IMR-90 (cell line): Measurements from ENCODE around the gene MEIKIN. TPM values are rescaled to one million over a fixed set of nuclear protein-coding genes. Genes with fewer than 3 reads are reported as not detected.

ENCODE experiments used
- ATAC-seq: fragments of 200-7000 bp; cut with Tn5 transposase; 2 replicates; pipeline ENCODE4 v1.9.1; 2020; ENCODE audit warnings: low read depth, mild to moderate bottlenecking, moderate library complexity
- BruUV-seq: library from RNA; stranded (reverse); fragments of 400-500 nt; replicated peaks from 2 replicates; lab custom pipeline; 2021; lab: Mats Ljungman, UMichigan
- CTCF ChIA-PET: fragments of 300-600 bp; formaldehyde crosslinking; extraction: SDS; loops from one replicate; lab custom pipeline; 2021; ENCODE audit warnings: antibody characterized with exemption; lab: Yijun Ruan, JAX
- POLR2A ChIA-PET: fragments of 300-600 bp; sonication (Branson Sonifier 250); formaldehyde crosslinking; loops from one replicate; lab custom pipeline; 2022; ENCODE audit warnings: antibody characterized with exemption; ENCODE audit not compliant: unreplicated experiment; lab: Charles Lee
- DNase-seq: peaks from one replicate; pipeline ENCODE4 v3.0.0; 2013
- H2AFZ ChIP-seq: replicated peaks from 2 replicates; pipeline ENCODE3; 2013; ENCODE audit warnings: low read length, mild to moderate bottlenecking; ENCODE audit not compliant: poor library complexity
- H2AK5ac ChIP-seq: 2 replicates; pipeline ENCODE4 v1.6.1; 2013; ENCODE audit warnings: low read depth, low read length, inconsistent platforms
- H2AK9ac ChIP-seq: replicated peaks from 2 replicates; pipeline ENCODE3; 2013; ENCODE audit warnings: mild to moderate bottlenecking, low read depth, low read length, moderate library complexity; ENCODE audit not compliant: poor library complexity
- H2BK120ac ChIP-seq: 2 replicates; pipeline ENCODE4 v1.6.1; 2013; ENCODE audit warnings: low read depth, low read length, inconsistent platforms
- H2BK15ac ChIP-seq: 3 replicates; pipeline ENCODE4 v1.6.1; 2013; ENCODE audit warnings: low read depth, low read length, inconsistent platforms
- H2BK20ac ChIP-seq: 2 replicates; pipeline ENCODE4 v1.6.1; 2013; ENCODE audit warnings: low read depth, mild to moderate bottlenecking, inconsistent platforms, low read length, moderate library complexity
- H2BK5ac ChIP-seq: 2 replicates; pipeline ENCODE4 v1.6.1; 2013; ENCODE audit warnings: mild to moderate bottlenecking, low read depth, low read length, inconsistent platforms; ENCODE audit not compliant: poor library complexity, severe bottlenecking
- H3K14ac ChIP-seq: replicated peaks from 2 replicates; pipeline ENCODE4 v1.6.1; 2013; ENCODE audit warnings: low read depth, low read length, inconsistent platforms
- H3K18ac ChIP-seq: 2 replicates; pipeline ENCODE4 v1.6.1; 2013; ENCODE audit warnings: low read depth, low read length, control low read depth
- H3K23ac ChIP-seq: 2 replicates; pipeline ENCODE4 v1.6.1; 2013; ENCODE audit warnings: low read depth, low read length, inconsistent platforms
- H3K27ac ChIP-seq: 2 replicates; pipeline ENCODE4 v1.5.1; 2013; ENCODE audit warnings: mild to moderate bottlenecking, control low read depth, low read length; ENCODE audit not compliant: insufficient read depth
- H3K27me3 ChIP-seq: 2 replicates; pipeline ENCODE4 v1.6.1; 2013; ENCODE audit warnings: low read length; ENCODE audit not compliant: control insufficient read depth, insufficient read depth
- H3K36me3 ChIP-seq: 2 replicates; pipeline ENCODE4 v1.6.1; 2013; ENCODE audit warnings: low read length, mixed read lengths; ENCODE audit not compliant: control insufficient read depth, insufficient read depth
- H3K4ac ChIP-seq: 2 replicates; pipeline ENCODE4 v1.6.1; 2013; ENCODE audit warnings: low read depth, low read length, inconsistent platforms
- H3K4me1 ChIP-seq: 2 replicates; pipeline ENCODE4 v1.6.1; 2013; ENCODE audit warnings: low read length, mixed read lengths; ENCODE audit not compliant: control insufficient read depth, insufficient read depth
- H3K4me2 ChIP-seq: 2 replicates; pipeline ENCODE4 v1.6.1; 2013; ENCODE audit warnings: low read depth, mild to moderate bottlenecking, control low read depth, low read length, moderate library complexity
- H3K4me3 ChIP-seq: 2 replicates; pipeline ENCODE4 v1.5.1; 2013; ENCODE audit warnings: low read depth, mild to moderate bottlenecking, control low read depth, low read length, moderate library complexity; ENCODE audit not compliant: insufficient read depth
- H3K56ac ChIP-seq: 2 replicates; pipeline ENCODE4 v1.6.1; 2013; ENCODE audit warnings: low read length, inconsistent platforms; ENCODE audit not compliant: insufficient read depth; ENCODE audit errors: extremely low read depth
- H3K79me1 ChIP-seq, 2 experiments: 2 replicates each; pipeline ENCODE4 v1.6.1; 2013; ENCODE audit warnings: low read length in 2 of 2, inconsistent platforms in 1 of 2, low read depth in 1 of 2
- H3K9ac ChIP-seq: 2 replicates; pipeline ENCODE4 v1.6.1; 2013; ENCODE audit warnings: low read depth, low read length, control low read depth
- H3K9me1 ChIP-seq: 2 replicates; pipeline ENCODE4 v1.6.1; 2013; ENCODE audit warnings: low read length, inconsistent platforms; ENCODE audit not compliant: insufficient read depth
- H3K9me3 ChIP-seq: 2 replicates; pipeline ENCODE4 v1.6.1; 2013; ENCODE audit warnings: low read length; ENCODE audit not compliant: control insufficient read depth, insufficient read depth
- H4K20me1 ChIP-seq: 2 replicates; pipeline ENCODE4 v1.6.1; 2013; ENCODE audit warnings: low read length, inconsistent platforms; ENCODE audit not compliant: insufficient read depth
- H4K5ac ChIP-seq: 2 replicates; pipeline ENCODE4 v1.6.1; 2013; ENCODE audit warnings: mild to moderate bottlenecking, low read depth, low read length, control low read depth
- H4K8ac ChIP-seq, 2 experiments: 2 replicates each; pipeline ENCODE4 v1.6.1; 2013; ENCODE audit warnings: low read depth in 2 of 2, low read length in 2 of 2, control low read depth in 1 of 2, inconsistent platforms in 1 of 2
- H4K91ac ChIP-seq: 2 replicates; pipeline ENCODE4 v1.6.1; 2013; ENCODE audit warnings: low read depth, low read length, inconsistent platforms; ENCODE audit not compliant: insufficient read depth
- CHD1 ChIP-seq: IDR thresholded peaks from 2 replicates; pipeline ENCODE4 v1.6.1; 2012; ENCODE audit warnings: low read depth, low read length, improper control_type of control experiment
- CTCF ChIP-seq: conservative IDR thresholded peaks from 2 replicates; pipeline ENCODE4 v1.5.1; 2012; ENCODE audit warnings: mild to moderate bottlenecking, low read depth, low read length, improper control_type of control experiment
- ELK1 ChIP-seq: fragments of 150-350 bp; IDR thresholded peaks from 2 replicates; pipeline ENCODE4 v1.6.1; 2016; ENCODE audit warnings: low read depth, mild to moderate bottlenecking, low read length, moderate library complexity, borderline replicate concordance
- FOS ChIP-seq: fragments of 150-350 bp; IDR thresholded peaks from 2 replicates; pipeline ENCODE4 v1.6.1; 2016; ENCODE audit warnings: low read depth, low read length
- MAFK ChIP-seq: IDR thresholded peaks from 2 replicates; pipeline ENCODE4 v1.6.1; 2012; ENCODE audit warnings: low read depth, low read length, improper control_type of control experiment
- MXI1 ChIP-seq: IDR thresholded peaks from 2 replicates; pipeline ENCODE4 v1.6.1; 2012; ENCODE audit warnings: low read depth, mild to moderate bottlenecking, low read length, moderate library complexity, borderline replicate concordance
- RCOR1 ChIP-seq: IDR thresholded peaks from 2 replicates; pipeline ENCODE4 v1.6.1; 2012; ENCODE audit warnings: mild to moderate bottlenecking, low read length, improper control_type of control experiment; ENCODE audit not compliant: insufficient replicate concordance
- USF2 ChIP-seq: fragments of 150-350 bp; IDR thresholded peaks from 2 replicates; pipeline ENCODE4 v1.6.1; 2017; ENCODE audit warnings: mild to moderate bottlenecking, antibody characterized with exemption, low read length, low read depth
- WGBS, 2 experiments: methylation state at CpG; one replicate each; pipeline versions ENCODE4 v1.1.5 to v1.1.7; 2013; ENCODE audit warnings: missing lambda C conversion rate in 2 of 2; ENCODE audit not compliant: insufficient read length in 1 of 2; ENCODE audit errors: extremely low coverage in 2 of 2; 5-methylcytosine and 5-hydroxymethylcytosine counted together
- dilution Hi-C: fragments of 300-500 bp; cut with HindIII; formaldehyde crosslinking; loops from one replicate; pipeline ENCODE4 v1.14.3; 2018; ENCODE audit warnings: low sequenced_read_pairs; ENCODE audit not compliant: unreplicated experiment
- in situ Hi-C: fragments of 300-500 bp; cut with MboI; formaldehyde crosslinking; loops from 3 replicates; pipeline ENCODE4 v1.14.3; 2019; ENCODE audit warnings: low sequenced_read_pairs, inconsistent platforms, mixed read lengths
- intact Hi-C: fragments of 100-400 bp; cut with micrococcal nuclease; formaldehyde crosslinking; loops from 2 replicates; pipeline ENCODE4 v1.10.0; 2022
- polyA plus RNA-seq, 3 experiments: library from polyadenylated mRNA; depleted of rRNA; stranded (reverse); fragments of >200 nt; gene quantifications; 2 replicates each; pipeline ENCODE4 v1.2.3, GENCODE V29; 2012; ENCODE audit warnings: low replicate concordance in 1 of 3
- total RNA-seq: library from RNA; depleted of rRNA; stranded (reverse); fragments of >200 nt; gene quantifications from 2 replicates; pipeline ENCODE4 v1.2.3, GENCODE V29; 2012

MEIKIN gene
- total and polyA plus RNA-seq, 2 of the 4 experiments (the other 2 are of a cell fraction), result not detected

GRCh38 chr5:131763968-131764367, 181.5 kb downstream of the MEIKIN start:
- ATAC-seq (no peak), DNase-seq (no peak)
- no peak overlapping the region for H3K9ac ChIP-seq
- no peaks in the 10 kb centered on the region; the same call in 1 of the 2 replicates for H3K4me1 ChIP-seq
- H4K5ac ChIP-seq, result no peak overlapping the region
- peaks cover 2% of the 10 kb centered on the region; the same call in 1 of the 2 replicates for H3K9me3 ChIP-seq
- no peak overlapping the region for H2BK20ac ChIP-seq
- H4K91ac ChIP-seq, result no peak overlapping the region
- no TSS peak for BruUV-seq
- peaks cover 4% of the 10 kb centered on the region for H3K36me3 ChIP-seq
- no peak overlapping the region for H2BK15ac ChIP-seq
- H3K4ac ChIP-seq, result no peak overlapping the region
- no peak overlapping the region for H3K18ac ChIP-seq
- no peak overlapping the region for H2AFZ ChIP-seq
- TF ChIP-seq FOS, result no peak
- no peak for TF ChIP-seq MAFK
- TF ChIP-seq MXI1, result no peak
- TF ChIP-seq CHD1, result no peak
- TF ChIP-seq ELK1, result no peak
- TF ChIP-seq USF2, result no peak
- TF ChIP-seq CTCF, result no peak
- TF ChIP-seq RCOR1, result no peak
- CTCF ChIA-PET, result no interaction called here
- H2AK9ac ChIP-seq, result no peak overlapping the region
- in situ Hi-C loops (no loop called here), intact Hi-C loops (no loop called here), dilution Hi-C loops (no loop called here)
- no peak overlapping the region for H2BK120ac ChIP-seq
- no peak overlapping the region for H2BK5ac ChIP-seq
- no peak overlapping the region for H3K27ac ChIP-seq
- H3K79me1 ChIP-seq, result peaks cover 27 to 57% of the 10 kb centered on the region in 2 experiments
- no peak overlapping the region for H3K4me2 ChIP-seq
- no peak overlapping the region for H3K4me3 ChIP-seq
- H4K8ac ChIP-seq, result no peak overlapping the region
- H2AK5ac ChIP-seq, result no peak overlapping the region
- no peak overlapping the region for H3K56ac ChIP-seq
- POLR2A ChIA-PET, result no interaction called here
- no peaks in the 10 kb centered on the region for H3K27me3 ChIP-seq
- no peak overlapping the region for H3K14ac ChIP-seq
- H3K23ac ChIP-seq, result no peak overlapping the region
- no peaks in the 10 kb centered on the region for H3K9me1 ChIP-seq
- peaks cover 66% of the 10 kb centered on the region for H4K20me1 ChIP-seq
- 100% methylated on average over 3 of the region's 3 CpGs; no CpG with 5 or more reads in 1 of the 2 experiments for WGBS, 2 experiments
